CD4-positive, alpha-beta T cell treated with Interleukin-2 at 100 ng/mL for 4 hours (primary cell): ENCODE measurements around the gene CBFA2T2.
"Not testable (repeated sequence)": the region's sequence is repeated elsewhere in the genome, so short reads cannot be mapped to it uniquely, and the experiment has no call there.

Experiments
- DNase-seq: peaks from one replicate; pipeline ENCODE4 v3.0.0-alpha.2; 2020; ENCODE audit warnings: low spot score

Gene CBFA2T2

DNA sequence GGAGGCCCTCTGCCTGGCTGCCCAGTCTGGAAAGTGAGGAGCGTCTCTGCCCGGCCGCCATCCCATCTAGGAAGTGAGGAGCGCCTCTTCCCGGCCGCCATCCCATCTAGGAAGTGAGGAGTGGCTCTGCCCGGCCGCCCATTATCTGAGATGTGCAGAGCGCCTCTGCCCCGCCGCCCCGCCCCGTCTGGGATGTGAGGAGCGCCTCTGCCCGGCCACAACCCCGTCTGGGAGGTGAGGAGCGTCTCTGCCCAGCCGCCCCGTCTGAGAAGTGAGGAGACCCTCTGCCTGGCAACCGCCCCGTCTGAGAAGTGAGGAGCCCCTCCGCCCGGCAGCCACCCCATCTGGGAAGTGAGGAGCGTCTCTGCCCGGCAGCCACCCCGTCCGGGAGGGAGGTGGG, 209.1 kb downstream of the CBFA2T2 start:
- not testable (repeated sequence) for DNase-seq
